Activated CD8-positive, alpha-beta memory T cell treated with anti-CD3 and anti-CD28 coated beads, Interleukin-2, amount 50 U/mL, for 1 hour (primary cell): Measurements from ENCODE around the gene EEPD1.

Experiments used
- DNase-seq: peaks from one replicate; pipeline ENCODE4 v3.0.0-alpha.2; 2020; ENCODE audit errors: extremely low read depth

Gene EEPD1

GRCh38 chr7:36299223-36299774 is 146.2 kb downstream of the EEPD1 start:
- DNase-seq = no peak

GRCh38 chr7:36299823-36300341 is 146.8 kb downstream of the EEPD1 start:
- DNase-seq = no peak

- DNase-seq = no peak
These were observed 147.8 kb downstream of the EEPD1 start for GRCh38 chr7:36300696-36301350.

GRCh38 chr7:36301914-36302771 is 149.1 kb downstream of the EEPD1 start:
- DNase-seq = no peak

GRCh38 chr7:36303202-36304098 is 150.4 kb downstream of the EEPD1 start:
- DNase-seq = no peak

- DNase-seq = no peak
These were observed 151.0 kb downstream of the EEPD1 start for GRCh38 chr7:36304099-36304425.

GRCh38 chr7:36305226-36305625 is 152.2 kb downstream of the EEPD1 start:
- DNase-seq = no peak

GRCh38 chr7:36305648-36306047 is 152.6 kb downstream of the EEPD1 start:
- no peak for DNase-seq

GRCh38 chr7:36306222-36306621 is 153.2 kb downstream of the EEPD1 start:
- no peak for DNase-seq

- no peak for DNase-seq
These were observed 153.7 kb downstream of the EEPD1 start for GRCh38 chr7:36306722-36307121.

- DNase-seq = no peak
These were observed 155.0 kb downstream of the EEPD1 start for GRCh38 chr7:36308031-36308430.

GRCh38 chr7:36309301-36309700 is 156.2 kb downstream of the EEPD1 start:
- DNase-seq = no peak

GRCh38 chr7:36309716-36310115 is 156.7 kb downstream of the EEPD1 start:
- DNase-seq = no peak

- no peak for DNase-seq
These were observed 157.8 kb downstream of the EEPD1 start for GRCh38 chr7:36310897-36311296.

- DNase-seq = no peak
These were observed 158.5 kb downstream of the EEPD1 start for GRCh38 chr7:36311539-36311938.

GRCh38 chr7:36312064-36312914 is 159.2 kb downstream of the EEPD1 start:
- DNase-seq = no peak

GRCh38 chr7:36312915-36313334 is 159.9 kb downstream of the EEPD1 start:
- DNase-seq = no peak

GRCh38 chr7:36313607-36314006 is 160.6 kb downstream of the EEPD1 start:
- DNase-seq = no peak

- DNase-seq = no peak
These were observed 161.4 kb downstream of the EEPD1 start for GRCh38 chr7:36314491-36314890.

- no peak for DNase-seq
These were observed 162.4 kb downstream of the EEPD1 start for GRCh38 chr7:36315309-36315944.
